GM18867 (cell line): ENCODE results near the gene LBX2.
A peak's percentile ranks its signal among the peaks of the same experiment; 100 is the strongest.

ENCODE experiments used
- ATAC-seq: cut with Tn5 transposase; IDR thresholded peaks from one replicate; pipeline ENCODE4 v1.9.1; 2021; ENCODE audit warnings: mild to moderate bottlenecking, moderate library complexity; ENCODE audit not compliant: unreplicated experiment

Gene LBX2

GRCh38 chr2:74458132-74458937, 41.1 kb downstream of the LBX2 start, which contains the start of gene WBP1:
Gene WBP1, plus strand, starts transcription at chr2:74458438. Its CDS starts 165 bp downstream, at chr2:74458603.
- peak; percentile 78 for ATAC-seq

- ATAC-seq, result peak; percentile 37
These were observed 41.8 kb downstream of the LBX2 start for GRCh38 chr2:74457549-74458131.

- ATAC-seq, result no peak
These were observed 42.3 kb downstream of the LBX2 start for GRCh38 chr2:74457129-74457548.

GRCh38 chr2:74454654-74455511, 44.5 kb downstream of the LBX2 start, which contains the start of gene INO80B:
Gene INO80B, plus strand, starts transcription at chr2:74455087. Its CDS starts 30 bp downstream, at chr2:74455117.
- peak; percentile 38 for ATAC-seq

- no peak for ATAC-seq
These were observed 48.7 kb downstream of the LBX2 start for GRCh38 chr2:74450570-74451190.

- ATAC-seq, result no peak
These were observed 50.6 kb downstream of the LBX2 start for GRCh38 chr2:74448771-74449170.
